Endothelial cell of umbilical vein (primary cell): ENCODE measurements around the gene MAG. TPM values are rescaled to one million over a fixed set of nuclear protein-coding genes. Genes with fewer than 3 reads are reported as not detected.

Source experiments
- BruUV-seq: library from RNA; stranded (reverse); fragments of 400-500 nt; replicated peaks from 2 replicates; lab custom pipeline; 2021; lab: Mats Ljungman, UMichigan
- CTCF ChIA-PET: fragments of 300-600, 350-600 bp; sonication (Branson Sonifier 250); formaldehyde crosslinking; loops from one replicate; lab custom pipeline; 2021; ENCODE audit warnings: antibody characterized with exemption, inconsistent platforms; lab: Charles Lee
- POLR2A ChIA-PET: fragments of 300-600, 350-600 bp; sonication (Branson Sonifier 250); formaldehyde crosslinking; loops from one replicate; lab custom pipeline; 2021; ENCODE audit warnings: antibody characterized with exemption, inconsistent platforms; lab: Charles Lee
- DNase-seq: peaks from one replicate; pipeline ENCODE4 v3.0.0-alpha.2; 2011; ENCODE audit warnings: low read depth, low spot score
- FAIRE-seq: peaks from 2 replicates; lab custom pipeline; 2011; peaks lifted over from hg19 to GRCh38; lab: Jason Lieb, UNC
- H2AFZ ChIP-seq: 2 replicates; pipeline ENCODE4 v1.6.0; 2012; ENCODE audit warnings: low read depth, low read length, control low read depth, inconsistent platforms
- H3K27ac ChIP-seq: 2 replicates; pipeline ENCODE4 v1.5.1; 2011; ENCODE audit warnings: low read depth, mild to moderate bottlenecking, control low read depth, low read length, moderate library complexity; ENCODE audit not compliant: insufficient read depth
- H3K27me3 ChIP-seq, 2 experiments: 2 replicates each; pipeline versions ENCODE4 v1.6.0 to v1.6.1; 2011; ENCODE audit warnings: low read length in 2 of 2, mixed read lengths in 1 of 2; ENCODE audit not compliant: control insufficient read depth in 2 of 2, insufficient read depth in 2 of 2
- H3K36me3 ChIP-seq, 2 experiments: 2 replicates in 1 of 2; 3 replicates in 1 of 2; pipeline ENCODE4 v1.5.1; 2011; ENCODE audit warnings: low read length in 2 of 2, mild to moderate bottlenecking in 1 of 2, moderate library complexity in 1 of 2; ENCODE audit not compliant: control insufficient read depth in 2 of 2, insufficient read depth in 2 of 2; ENCODE audit errors: extremely low read depth in 1 of 2
- H3K4me1 ChIP-seq: 3 replicates; pipeline ENCODE4 v1.5.1; 2011; ENCODE audit warnings: mild to moderate bottlenecking, low read length; ENCODE audit not compliant: control insufficient read depth, insufficient read depth; ENCODE audit errors: extremely low read depth
- H3K4me2 ChIP-seq: 2 replicates; pipeline ENCODE4 v1.6.1; 2011; ENCODE audit warnings: low read length, control low read depth, mixed read lengths; ENCODE audit not compliant: insufficient read depth
- H3K4me3 ChIP-seq, 3 experiments: fragments of 200-600 bp in 1 of 3; sonication (generic), shearing (Covaris generic) in 1 of 3; replicated peaks in 1 of 3; 2 replicates each; pipeline ENCODE4 v1.5.1; 2011 to 2016; ENCODE audit warnings: control low read depth in 3 of 3, low read length in 3 of 3, mild to moderate bottlenecking in 2 of 3, inconsistent platforms in 1 of 3, low read depth in 1 of 3, moderate library complexity in 1 of 3; ENCODE audit not compliant: insufficient read depth in 1 of 3
- H3K79me2 ChIP-seq: 2 replicates; pipeline ENCODE4 v1.6.0; 2012; ENCODE audit warnings: low read length, inconsistent platforms; ENCODE audit not compliant: control insufficient read depth, insufficient read depth
- H3K9ac ChIP-seq: replicated peaks from 2 replicates; pipeline ENCODE3; 2011; ENCODE audit warnings: low read length, control low read depth; ENCODE audit not compliant: insufficient read depth; ENCODE audit errors: extremely low read depth
- H3K9me1 ChIP-seq: replicated peaks from 3 replicates; pipeline ENCODE4 v1.6.0; 2011; ENCODE audit warnings: mild to moderate bottlenecking, low read length; ENCODE audit not compliant: control insufficient read depth, insufficient read depth; ENCODE audit errors: extremely low read depth
- H3K9me3 ChIP-seq: replicated peaks from 2 replicates; pipeline ENCODE4 v1.5.1; 2012; ENCODE audit warnings: low read length, inconsistent platforms; ENCODE audit not compliant: control insufficient read depth, insufficient read depth
- H4K20me1 ChIP-seq: replicated peaks from 2 replicates; pipeline ENCODE3; 2011; ENCODE audit warnings: mild to moderate bottlenecking, low read length; ENCODE audit not compliant: control insufficient read depth, insufficient read depth; ENCODE audit errors: extremely low read depth
- FOS ChIP-seq: IDR thresholded peaks from 2 replicates; pipeline ENCODE4 v1.6.1; 2011; ENCODE audit warnings: mild to moderate bottlenecking, low read length, moderate library complexity, borderline replicate concordance; ENCODE audit not compliant: insufficient read depth
- JUN ChIP-seq: IDR thresholded peaks from 2 replicates; pipeline ENCODE4 v1.6.1; 2011; ENCODE audit warnings: borderline replicate concordance, low read depth; ENCODE audit not compliant: insufficient read length, insufficient read depth
- MYC ChIP-seq: IDR thresholded peaks from one replicate; pipeline ENCODE4 v1.6.1; 2011; ENCODE audit warnings: mild to moderate bottlenecking, low read depth, low read length
- POLR2A ChIP-seq: IDR thresholded peaks from 2 replicates; pipeline ENCODE4 v1.6.1; 2012; ENCODE audit warnings: low read depth, mild to moderate bottlenecking, control low read depth, low read length
- POLR2AphosphoS5 ChIP-seq: IDR thresholded peaks from 2 replicates; pipeline ENCODE4 v1.6.1; 2012; ENCODE audit warnings: low read depth, mild to moderate bottlenecking, control low read depth, low read length, moderate library complexity; ENCODE audit not compliant: insufficient read depth
- dilution Hi-C: fragments of 300-500 bp; cut with MboI; formaldehyde crosslinking; loops from one replicate; pipeline ENCODE4 v1.15.0; 2019; ENCODE audit warnings: low sequenced_read_pairs; ENCODE audit not compliant: extremely low pct_ligation_motif_present
- intact Hi-C: fragments of 100-400 bp; cut with micrococcal nuclease; formaldehyde crosslinking; loops from one replicate; pipeline ENCODE4 v1.10.0; 2022
- polyA plus RNA-seq, 4 experiments: library from polyadenylated mRNA; depleted of rRNA in 3 of 4; stranded (reverse) in 3 of 4; unstranded in 1 of 4; fragments of >200 nt; gene quantifications; 2 replicates each; pipeline versions ENCODE4 v1.2.1 to v1.2.3, GENCODE V29; 2011 to 2012; ENCODE audit warnings: missing spikeins in 1 of 4
- total RNA-seq: library from RNA; stranded (reverse); gene quantifications from 2 replicates; pipeline ENCODE4 v1.2.3, GENCODE V29; 2021
- TF ChIP-seq, protein P1 (sequence below), 2 donors: IDR thresholded peaks; 1 replicate in 1 of 2; 2 replicates in 1 of 2; pipeline ENCODE4 v1.5.1; 2011; ENCODE audit warnings: low read length in 2 of 2, mild to moderate bottlenecking in 2 of 2, moderate library complexity in 2 of 2, control low read depth in 1 of 2, inconsistent platforms in 1 of 2, low read depth in 1 of 2; ENCODE audit not compliant: insufficient read depth in 1 of 2; ENCODE audit errors: extremely low read depth in 1 of 2
- TF ChIP-seq, protein P2 (sequence below): IDR thresholded peaks from 2 replicates; pipeline ENCODE4 v1.6.1; 2011; ENCODE audit not compliant: insufficient read depth, insufficient read length

MAG gene
- total and polyA plus RNA-seq, 2 donors (not counting 3 experiments of a cell fraction or from before 2014, with no cell fraction given): not detected

DNA sequence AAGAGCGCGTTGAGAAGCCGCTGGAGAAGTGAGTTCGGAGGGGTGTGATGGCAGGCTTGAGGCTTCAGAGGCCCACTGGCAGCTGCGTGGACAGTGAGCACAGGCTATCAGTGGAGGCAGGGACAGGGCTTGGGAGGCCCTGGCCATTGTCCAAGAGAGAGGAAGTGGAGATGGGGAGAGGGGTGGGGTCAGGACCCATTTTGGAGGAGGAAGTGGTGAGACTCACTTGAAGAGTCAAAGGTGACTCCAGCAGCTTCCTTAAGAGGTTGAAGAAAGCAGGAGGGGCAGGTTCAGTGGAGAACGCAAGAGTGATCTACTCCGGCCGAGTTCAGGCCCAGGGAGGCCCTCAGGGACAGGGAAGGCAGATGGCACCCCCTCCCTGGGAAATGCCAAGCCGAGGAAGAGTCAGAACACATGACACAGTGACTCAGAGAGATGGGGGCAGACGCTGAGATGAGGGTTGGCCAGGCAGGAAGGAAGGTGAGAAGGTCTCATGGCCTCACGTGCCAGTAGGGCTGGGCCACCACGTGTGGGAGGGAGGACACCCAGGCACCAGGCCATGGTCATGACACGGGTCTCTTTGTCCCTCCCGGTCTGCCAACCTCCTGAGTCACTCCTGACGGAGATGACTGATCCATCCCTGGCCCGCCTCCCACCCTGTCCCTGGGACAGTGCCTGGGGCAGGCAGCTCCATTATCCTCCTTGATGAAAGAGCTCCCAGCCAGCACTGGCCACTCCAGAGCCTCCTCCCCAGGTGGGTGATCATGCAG is 26.9 kb downstream of the MAG start:
- POLR2A ChIA-PET: no interaction called here
- H3K4me2 ChIP-seq: no peak overlapping the region

More for the DNA sequence above, 26.9 kb downstream of the MAG start:
- Histone ChIP-seq H3K9ac (no peak overlapping the region), H4K20me1 (no peaks in the 10 kb centered on the region), H3K36me3 (no peaks in the 10 kb centered on the region), H3K27ac (peak overlapping the region; percentile 19), H2AFZ (no peak overlapping the region), H3K79me2 (no peaks in the 10 kb centered on the region), H3K4me3 (no peak overlapping the region), H3K4me1 (peaks cover 5% of the 10 kb centered on the region), H3K27me3 (peaks cover 1 to 3% of the 10 kb centered on the region in 2 experiments), H3K9me3 (no peaks in the 10 kb centered on the region), H3K9me1 (no peaks in the 10 kb centered on the region)
- TF ChIP-seq MYC (peak; percentile 69), FOS (peak; percentile 71), JUN (peak; percentile 17), POLR2AphosphoS5 (peak; percentile 34), POLR2A (no peak)
- TF ChIP-seq, protein P1, sequence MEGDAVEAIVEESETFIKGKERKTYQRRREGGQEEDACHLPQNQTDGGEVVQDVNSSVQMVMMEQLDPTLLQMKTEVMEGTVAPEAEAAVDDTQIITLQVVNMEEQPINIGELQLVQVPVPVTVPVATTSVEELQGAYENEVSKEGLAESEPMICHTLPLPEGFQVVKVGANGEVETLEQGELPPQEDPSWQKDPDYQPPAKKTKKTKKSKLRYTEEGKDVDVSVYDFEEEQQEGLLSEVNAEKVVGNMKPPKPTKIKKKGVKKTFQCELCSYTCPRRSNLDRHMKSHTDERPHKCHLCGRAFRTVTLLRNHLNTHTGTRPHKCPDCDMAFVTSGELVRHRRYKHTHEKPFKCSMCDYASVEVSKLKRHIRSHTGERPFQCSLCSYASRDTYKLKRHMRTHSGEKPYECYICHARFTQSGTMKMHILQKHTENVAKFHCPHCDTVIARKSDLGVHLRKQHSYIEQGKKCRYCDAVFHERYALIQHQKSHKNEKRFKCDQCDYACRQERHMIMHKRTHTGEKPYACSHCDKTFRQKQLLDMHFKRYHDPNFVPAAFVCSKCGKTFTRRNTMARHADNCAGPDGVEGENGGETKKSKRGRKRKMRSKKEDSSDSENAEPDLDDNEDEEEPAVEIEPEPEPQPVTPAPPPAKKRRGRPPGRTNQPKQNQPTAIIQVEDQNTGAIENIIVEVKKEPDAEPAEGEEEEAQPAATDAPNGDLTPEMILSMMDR (IDR thresholded peaks at IDR 0.05; ENCODE audit: extremely low read depth in 1 of 2, insufficient read depth in 1 of 2, low read depth in 1 of 2, low read length in 2 of 2): no peak
- TF ChIP-seq, protein P2, sequence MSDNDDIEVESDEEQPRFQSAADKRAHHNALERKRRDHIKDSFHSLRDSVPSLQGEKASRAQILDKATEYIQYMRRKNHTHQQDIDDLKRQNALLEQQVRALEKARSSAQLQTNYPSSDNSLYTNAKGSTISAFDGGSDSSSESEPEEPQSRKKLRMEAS: peak; percentile 88
- BruUV-seq: no TSS peak
- peak; percentile 48 for DNase-seq
- intact Hi-C loops: no loop called here
- peak; percentile 55 for FAIRE-seq
- CTCF ChIA-PET: interaction anchor here (2.3 kb wide), 1 partner anchor 35 kb away, joined by 9 read pairs; no protein-coding TSS in a partner anchor
- dilution Hi-C loops: no loop called here
